ENCODE measurements around the gene COL6A2.
"Not testable (repeated sequence)": the region's sequence is repeated elsewhere in the genome, so short reads cannot be mapped to it uniquely, and the experiment has no call there.

Gene COL6A2

DNA sequence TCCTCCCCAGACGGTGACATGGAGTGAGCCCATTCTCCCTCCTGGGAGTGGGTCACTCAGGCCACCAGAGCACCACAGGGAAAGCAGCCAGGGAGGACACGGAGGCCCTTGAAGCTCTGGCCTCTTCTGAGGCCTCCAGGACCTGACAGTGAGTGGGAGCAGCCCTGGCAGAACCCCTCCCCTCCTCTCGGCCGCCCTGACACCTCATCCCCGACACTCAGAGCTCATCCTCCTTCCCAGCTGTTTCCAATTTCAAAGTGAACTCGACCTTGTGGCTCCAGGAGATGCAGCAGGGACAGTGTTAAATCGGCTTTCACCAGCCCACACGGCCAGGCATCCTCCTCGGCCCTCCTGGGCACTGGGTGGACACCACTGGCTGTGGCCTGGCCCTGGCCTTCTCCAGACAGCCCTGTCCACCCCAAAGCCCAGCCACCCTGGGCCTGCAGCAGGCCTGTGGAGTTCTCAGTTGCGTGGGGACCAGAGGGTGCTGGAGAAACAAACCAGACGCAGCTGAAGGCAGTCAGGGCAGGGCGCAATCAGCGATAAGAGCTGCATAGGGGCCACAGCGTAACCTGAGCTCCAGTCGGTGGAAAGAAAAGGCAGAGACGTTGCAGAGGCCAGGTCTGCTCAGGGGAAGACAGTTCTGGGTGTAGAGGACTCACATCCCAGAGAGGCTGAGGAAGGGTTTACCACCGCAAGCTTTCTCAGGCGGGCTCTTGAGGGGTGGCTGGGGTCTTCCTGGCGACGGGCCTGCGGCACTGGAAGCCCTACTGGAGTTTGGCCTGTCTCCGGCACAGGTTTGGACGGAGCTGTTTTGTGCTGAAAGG, 30.4 kb downstream of the COL6A2 start:
- no peak for DNase-seq

DNA sequence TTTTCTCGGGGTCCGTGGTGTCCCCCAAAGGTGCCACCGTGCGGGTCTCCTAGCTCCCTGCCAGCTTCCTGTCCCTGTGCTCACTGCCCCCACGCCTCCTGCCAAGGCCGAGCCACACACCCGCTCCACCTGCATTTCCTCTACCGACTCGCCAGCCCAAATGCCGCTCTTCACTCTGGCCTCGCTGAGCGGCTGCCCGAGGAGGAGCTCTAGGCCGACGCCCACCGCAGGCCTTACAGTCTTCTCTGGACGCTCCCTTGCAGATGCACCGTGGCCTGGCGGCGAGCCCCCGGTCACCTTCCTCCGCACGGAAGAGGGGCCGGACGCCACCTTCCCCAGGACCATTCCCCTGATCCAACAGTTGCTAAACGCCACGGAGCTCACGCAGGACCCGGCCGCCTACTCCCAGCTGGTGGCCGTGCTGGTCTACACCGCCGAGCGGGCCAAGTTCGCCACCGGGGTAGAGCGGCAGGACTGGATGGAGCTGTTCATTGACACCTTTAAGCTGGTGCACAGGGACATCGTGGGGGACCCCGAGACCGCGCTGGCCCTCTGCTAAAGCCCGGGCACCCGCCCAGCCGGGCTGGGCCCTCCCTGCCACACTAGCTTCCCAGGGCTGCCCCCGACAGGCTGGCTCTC, 31.1 kb downstream of the COL6A2 start:
- DNase-seq = no peak

DNA sequence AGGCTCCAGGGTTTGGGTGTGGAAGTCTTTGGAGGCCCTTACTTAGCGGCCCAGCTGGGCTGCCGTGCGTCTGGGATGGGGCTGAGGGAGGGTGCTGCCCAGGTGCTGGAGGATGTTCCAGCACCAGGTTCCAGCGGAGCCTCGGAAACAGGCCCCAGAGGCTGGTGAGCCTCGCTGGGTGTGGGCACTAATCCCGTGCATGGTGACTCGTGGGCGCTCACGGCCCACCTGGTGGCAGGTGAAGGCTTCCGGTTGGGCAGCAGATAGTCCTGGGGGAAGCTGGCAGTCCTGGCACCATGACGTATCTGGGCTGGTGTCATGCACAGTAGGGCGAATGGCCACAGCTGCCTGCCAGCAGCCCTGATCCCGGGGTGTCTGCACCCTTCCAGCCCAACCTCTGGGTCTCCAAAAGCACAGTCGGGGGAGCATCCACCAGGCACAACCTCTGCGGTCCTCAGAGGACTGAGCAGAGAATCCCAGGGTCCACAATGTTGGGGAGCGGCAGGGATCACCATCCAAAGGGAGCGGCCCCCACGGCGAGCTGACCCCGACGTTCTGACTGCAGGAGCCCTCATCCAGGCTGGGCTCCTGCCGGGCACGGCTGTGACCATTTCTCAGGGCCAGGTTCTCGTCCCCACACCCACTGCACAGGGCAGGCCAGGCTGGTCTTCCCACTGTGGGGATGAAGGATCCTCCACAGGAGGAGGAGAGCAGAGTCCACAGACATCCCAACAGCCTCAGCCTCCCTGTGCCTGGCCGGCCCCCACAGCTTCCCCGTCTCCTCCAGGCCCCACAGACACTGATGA, 32.1 kb downstream of the COL6A2 start:
- DNase-seq = no peak

DNA sequence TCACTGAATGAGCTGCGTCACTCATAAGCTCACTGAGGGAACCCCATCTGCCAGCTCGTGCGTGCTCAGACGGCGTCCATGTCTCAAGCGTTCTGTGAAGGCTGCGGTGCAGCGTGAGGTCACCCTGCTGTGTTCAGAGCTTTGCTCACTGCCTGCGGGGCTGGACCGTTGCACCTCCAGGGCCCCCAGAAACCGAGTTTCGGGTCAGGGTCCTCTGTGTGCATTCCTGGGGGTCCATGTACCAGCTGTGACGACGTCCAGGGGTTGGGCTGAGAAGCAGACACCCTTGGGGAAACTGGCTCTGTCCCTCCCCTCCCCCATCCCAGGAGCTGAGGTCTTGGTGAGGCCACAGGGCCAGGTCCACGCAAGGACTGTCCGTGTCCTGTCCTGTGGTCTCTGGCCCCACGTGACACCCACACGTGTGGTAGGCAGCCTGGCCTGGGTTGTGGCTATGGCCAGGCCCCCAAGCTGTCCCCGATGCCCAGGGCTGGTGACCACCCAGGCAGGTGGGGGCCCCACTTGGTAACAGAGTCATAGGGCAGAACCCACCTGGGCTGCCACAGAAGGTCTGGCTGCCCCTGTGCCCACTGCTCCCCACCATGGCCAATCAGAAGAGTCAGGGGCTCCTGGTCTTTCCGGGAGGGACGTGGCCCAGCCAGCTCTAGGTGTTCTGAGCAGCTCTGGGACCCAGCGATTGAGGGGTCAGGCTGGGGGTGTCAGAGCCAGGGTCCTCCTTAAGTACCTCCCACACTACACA, 33.1 kb downstream of the COL6A2 start:
- DNase-seq = no peak

DNA sequence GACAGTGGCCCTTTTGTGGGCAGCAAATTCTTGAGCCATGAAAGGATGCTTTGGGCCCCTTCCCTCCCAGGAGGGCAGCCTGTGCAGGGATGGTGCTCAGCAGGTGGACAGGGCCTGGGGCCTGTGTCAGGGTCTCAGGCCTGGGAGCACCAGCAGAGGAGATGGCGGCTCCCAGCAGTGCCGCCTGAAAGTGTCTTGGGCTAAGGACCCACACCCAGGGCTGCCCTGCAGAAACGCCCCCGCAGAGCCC, 33.6 kb downstream of the COL6A2 start:
- no peak for DNase-seq

DNA sequence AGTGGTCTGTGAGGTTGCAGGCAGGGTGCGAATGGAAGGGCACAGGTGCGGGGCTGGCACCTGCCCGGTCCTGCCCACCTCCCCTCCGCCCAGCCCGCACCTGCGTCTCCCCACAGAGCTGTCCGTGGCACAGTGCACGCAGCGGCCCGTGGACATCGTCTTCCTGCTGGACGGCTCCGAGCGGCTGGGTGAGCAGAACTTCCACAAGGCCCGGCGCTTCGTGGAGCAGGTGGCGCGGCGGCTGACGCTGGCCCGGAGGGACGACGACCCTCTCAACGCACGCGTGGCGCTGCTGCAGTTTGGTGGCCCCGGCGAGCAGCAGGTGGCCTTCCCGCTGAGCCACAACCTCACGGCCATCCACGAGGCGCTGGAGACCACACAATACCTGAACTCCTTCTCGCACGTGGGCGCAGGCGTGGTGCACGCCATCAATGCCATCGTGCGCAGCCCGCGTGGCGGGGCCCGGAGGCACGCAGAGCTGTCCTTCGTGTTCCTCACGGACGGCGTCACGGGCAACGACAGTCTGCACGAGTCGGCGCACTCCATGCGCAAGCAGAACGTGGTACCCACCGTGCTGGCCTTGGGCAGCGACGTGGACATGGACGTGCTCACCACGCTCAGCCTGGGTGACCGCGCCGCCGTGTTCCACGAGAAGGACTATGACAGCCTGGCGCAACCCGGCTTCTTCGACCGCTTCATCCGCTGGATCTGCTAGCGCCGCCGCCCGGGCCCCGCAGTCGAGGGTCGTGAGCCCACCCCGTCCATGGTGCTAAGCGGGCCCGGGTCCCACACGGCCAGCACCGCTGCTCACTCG, 34.1 kb downstream of the COL6A2 start:
- no peak for DNase-seq

DNA sequence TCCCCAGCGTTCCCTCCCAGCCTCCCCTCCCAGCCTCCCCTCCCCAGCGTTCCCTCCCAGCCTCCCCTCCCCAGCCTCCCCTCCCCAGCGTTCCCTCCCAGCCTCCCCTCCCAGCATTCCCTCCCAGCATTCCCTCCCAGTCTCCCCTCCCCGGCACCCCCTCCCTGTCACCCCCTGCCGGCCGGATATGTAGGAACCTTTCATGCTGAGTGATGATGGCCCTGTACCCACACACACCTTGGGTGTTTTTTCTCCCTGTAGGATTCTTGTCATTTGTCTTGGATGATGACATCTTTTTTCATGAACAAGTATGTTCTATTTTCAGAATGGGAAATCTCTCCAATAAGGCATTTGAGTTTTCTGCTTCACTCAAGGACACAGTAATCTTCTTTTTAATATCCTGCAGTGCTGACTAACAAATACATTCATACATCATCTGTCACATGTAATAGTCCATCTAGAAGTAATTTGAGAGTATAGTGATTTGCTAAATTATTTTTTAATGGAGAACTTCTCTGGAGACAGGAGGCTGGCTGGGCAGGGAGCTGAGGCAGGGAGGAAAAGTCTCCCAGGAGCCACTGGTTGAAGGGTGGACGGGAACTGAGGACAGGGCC, 38.0 kb downstream of the COL6A2 start:
- no peak for DNase-seq

DNA sequence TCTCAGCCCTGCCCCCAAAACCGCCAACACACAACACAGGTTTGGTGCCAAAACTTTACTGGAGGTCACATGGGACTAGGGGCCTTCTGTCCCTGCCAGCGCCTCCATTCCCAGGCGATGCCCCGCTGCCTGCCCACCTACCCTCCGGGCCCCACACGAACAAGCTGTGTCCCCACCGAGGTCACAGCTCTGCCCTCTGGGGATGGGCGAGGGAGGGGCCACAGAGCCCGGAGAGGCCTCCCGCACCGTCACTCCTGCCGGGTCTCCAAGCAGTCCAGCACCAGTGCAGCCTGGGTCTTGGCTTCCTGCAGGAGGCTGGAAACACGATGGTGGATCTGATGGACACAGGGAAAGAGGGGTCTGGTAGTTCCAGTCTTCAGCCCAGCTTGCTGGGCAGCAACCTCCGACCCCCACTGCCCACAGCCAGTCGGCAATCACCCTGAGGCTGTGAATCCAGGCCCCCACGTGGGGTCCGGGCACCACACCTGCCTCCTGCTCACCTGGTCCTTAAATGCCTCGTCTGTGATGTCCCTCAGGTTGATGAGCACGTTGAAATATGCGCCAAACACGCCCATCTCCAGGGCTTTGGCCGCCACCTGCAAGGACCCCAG, 38.9 kb downstream of the COL6A2 start:
- no peak for DNase-seq

DNA sequence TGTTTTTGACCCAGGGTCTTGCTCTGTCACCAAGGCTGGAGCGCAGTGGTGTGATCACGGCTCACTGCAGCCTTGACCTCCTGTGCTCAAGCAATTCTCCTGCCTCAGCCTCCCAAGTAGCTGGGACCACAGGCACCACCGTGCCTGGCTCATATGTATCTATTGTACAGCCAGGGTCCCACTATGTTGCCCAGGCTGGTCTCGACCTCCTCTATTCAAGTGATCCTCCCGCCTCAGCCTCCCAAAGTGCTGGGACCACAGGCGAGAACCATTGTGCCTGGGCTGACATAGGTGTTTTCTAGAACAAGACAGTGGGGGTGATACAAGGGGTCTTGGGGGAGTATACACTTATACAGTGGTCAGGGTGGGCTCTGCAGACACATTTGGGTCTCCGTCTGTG, 40.0 kb downstream of the COL6A2 start:
- DNase-seq = no peak

DNA sequence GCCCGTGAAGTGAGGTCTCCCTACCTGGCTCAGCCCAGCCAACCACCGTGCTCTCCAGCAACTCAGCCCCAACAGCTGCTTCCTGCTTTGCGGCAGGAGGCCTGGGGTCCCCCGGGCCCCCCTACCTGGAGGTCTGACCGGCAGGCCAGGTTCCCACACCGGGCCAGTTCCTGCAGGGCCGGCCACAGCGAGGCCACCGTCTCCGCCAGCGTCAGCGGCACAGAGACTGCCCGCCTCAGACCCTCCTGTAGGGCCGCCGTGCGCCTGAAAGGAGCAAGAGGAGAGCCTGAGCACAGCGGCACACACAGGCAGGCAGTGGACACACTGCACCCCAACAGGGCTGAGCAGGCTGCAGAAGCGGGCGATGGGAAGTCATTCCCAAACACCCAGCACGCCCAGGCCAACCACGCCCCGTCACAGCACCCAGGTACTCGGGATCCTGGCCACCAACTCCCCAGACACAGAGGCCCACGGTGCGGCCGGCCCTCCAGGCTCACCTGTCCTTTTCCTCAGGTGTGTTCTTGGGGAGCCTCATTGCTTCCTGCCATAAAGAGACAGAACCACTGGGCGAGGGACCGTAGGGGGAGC, 40.6 kb downstream of the COL6A2 start:
- DNase-seq = no peak

DNA sequence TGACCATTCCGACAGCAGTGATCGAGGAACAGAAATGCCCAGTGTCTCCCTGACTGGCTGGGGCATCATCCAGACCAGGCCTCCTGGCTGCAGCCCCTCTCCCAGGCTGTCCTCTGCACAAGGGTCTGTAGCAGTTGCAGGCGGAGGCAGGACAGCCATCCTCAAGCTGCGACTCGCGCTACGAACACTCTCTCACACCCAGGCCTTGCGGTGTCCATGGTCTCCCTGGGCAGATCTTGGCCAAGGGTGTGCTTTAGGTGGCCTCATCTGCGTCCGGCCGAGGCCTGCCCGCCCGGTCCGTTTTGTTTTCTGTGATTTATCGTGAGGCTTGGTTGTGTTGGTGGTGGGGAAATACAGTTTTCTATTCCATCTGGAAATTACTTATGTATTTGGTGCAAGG, 41.8 kb downstream of the COL6A2 start:
- no peak for DNase-seq

DNA sequence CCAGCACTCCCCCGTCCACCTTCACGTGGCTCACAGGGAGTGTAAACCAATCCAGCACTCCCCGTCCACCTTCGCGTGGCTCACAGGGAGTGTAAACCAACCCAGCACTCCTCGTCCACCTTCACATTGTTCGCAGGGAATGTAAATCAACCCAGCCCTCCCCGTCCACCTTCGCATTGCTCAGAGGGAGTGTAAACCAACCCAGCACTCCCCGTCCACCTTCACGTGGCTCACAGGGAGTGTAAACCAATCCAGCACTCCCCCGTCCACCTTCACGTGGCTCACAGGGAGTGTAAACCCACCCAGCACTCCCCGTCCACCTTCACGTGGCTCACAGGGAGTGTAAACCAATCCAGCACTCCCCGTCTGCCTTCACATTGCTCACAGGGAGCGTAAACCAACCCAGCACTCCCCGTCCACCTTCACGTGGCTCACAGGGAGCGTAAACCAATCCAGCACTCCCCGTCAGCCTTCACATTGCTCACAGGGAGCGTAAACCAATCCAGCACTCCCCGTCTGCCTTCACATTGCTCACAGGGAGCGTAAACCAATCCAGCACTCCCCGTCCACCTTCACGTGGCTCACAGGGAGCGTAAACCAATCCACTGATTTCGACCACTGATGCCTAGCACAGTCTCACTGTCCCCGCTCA, 42.6 kb downstream of the COL6A2 start:
- not testable (repeated sequence) for DNase-seq

DNA sequence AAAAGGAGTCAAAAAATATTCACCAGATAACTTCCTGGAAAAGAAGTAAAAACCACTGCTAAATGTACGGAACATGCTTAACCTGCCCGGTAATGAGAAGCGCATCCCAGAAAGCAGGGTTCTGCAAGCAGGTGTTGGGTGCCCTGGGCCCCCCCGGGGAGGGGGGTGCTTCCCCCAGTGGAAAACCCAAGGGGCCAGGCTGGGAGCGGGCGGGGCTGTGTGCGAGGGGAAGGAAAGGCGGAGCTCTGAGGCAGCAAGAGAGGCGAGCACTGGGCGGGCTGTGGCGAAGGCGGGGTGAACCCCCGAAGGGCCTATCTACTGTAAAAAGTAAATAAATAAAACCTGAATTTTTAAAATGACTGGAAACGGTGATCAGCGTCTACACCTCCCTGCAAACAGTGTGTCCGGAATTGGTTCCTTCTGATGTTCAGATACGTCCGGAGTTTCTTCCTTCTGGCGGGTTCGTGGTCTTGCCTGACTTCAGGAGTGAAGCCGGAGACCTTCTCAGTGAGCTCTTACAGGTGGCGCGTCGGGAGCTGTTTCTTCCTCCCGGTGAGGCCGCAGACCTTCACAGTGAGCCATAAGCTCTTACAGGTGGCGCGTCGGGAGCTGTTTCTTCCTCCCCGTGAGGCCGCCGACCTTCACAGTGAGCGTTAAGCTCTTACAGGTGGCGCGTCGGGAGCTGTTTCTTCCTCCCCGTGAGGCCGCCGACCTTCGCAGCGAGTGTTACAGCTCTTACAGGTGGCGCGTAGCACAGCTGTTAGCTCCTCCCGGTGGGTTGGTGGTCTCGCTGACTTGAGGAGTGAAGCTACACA, 44.1 kb downstream of the COL6A2 start:
- no peak for DNase-seq

DNA sequence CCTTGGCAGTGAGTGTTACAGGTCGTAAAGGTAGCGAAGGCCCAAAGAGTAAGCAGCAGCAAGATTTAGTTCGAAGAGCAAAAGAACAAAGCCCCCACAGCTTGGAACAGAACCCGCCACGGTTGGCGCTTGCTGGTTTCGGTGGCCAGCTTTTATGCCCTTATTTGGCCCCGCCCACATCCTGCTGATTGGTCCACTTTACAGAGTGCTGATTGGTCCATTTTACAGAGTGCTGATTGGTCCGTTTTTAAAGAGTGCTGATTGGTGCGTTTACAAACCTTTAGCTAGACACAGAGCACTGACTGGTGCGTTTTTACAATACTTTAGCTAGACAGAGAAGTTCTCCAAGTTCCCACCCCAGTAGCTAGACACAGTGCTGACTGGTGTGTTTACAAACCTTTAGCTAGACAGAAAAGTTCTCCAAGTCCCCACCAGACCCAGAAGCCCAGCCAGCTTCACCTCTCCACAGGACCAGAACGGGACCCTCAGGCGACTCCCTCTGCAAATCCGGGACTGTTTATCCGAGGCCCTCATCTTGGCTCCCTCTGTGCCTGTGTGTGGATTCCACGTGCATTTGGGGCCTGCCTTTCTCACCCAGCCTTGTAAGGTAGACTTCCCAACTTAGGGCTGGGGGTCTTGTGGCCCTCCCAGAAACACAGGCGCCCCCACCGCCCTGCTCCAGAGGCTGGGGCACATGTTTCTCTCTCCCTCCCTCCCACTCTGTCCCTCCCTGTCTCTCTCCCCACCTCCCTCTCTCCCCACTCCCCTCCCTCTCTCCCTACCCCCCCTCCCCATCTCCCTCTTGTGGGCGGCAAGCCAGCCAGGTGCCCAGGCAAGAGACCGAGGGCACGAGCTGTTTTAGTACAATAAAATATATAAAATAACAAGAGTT, 44.9 kb downstream of the COL6A2 start:
- no peak for DNase-seq

DNA sequence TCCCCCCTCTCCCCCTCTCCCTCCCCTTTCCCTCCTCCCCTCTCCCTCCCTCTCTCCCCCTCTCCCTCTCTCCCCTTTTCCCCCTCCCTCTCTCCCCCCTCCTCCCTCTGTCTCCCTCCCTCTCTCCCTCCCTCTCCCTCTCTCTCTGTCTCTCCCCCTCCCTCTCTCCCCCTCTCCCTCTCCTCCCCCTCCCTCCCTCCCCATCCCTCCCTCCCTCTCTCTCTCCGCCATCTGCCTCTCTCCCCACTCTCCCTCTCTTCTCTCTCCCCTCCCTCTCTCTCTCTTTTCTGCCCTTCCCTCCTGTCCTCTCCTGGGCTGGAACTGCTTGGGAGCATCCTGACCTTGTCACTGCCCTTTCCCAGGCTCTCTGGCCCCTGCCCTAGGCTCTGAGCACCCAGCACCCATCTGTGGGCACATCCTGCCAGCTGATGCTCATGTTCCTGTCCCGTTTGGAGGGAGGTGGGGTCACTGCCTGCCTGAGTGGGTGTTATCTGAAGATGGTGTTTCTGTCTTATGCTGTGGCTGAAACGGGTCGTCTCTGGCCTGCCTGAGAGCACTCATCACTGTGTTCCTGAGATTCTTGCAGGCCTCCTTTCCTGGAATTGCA, 46.7 kb downstream of the COL6A2 start:
- DNase-seq = no peak

DNA sequence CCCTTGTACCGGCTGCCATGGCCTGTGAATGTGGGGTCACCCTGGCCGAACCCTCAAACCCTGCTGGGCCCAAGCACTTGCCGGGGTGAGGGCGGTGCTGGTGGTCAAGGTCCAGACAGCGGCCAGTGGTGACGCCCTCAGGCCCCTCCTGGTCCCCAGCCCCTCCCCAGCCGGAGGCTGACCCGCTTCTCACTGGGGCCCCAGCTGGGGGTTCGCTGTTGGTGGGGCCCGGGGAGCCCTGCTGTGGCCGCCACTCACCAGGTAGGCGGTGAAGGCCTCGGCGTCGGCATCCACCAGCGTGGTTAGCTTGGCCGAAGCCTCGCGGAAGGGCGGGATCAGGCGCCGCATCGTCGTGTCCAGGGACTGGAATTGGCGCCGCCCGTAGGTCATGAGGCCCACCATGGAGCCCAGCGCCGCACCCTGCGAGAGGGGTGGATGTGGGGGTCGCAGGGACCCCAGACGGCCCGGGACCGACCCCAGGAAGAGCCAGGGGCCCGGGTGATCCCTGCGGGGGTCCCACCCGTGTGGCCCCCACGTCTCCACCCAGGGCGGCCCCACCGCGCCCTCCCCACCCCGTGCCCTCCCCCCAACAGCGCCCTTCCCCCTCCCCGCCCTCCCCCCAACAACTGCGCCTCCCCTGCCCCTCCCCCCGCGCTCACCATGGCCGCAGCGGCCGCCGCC, 47.4 kb downstream of the COL6A2 start:
- no peak for DNase-seq

Data from NCI-H446 (cell line).